ENCODE data around the gene MBOAT2. TPM values are rescaled to one million over a fixed set of nuclear protein-coding genes. Genes with fewer than 3 reads are reported as not detected.

Gene MBOAT2
- polyA plus RNA-seq, 1 donor from 2014 or later, result 205 TPM

- Histone ChIP-seq H3K4me2 (ENCODE audit: low read length) (no peak overlapping the region), H3K36me3 (ENCODE audit: insufficient read depth, low read length) (no peaks in the 10 kb centered on the region), H3K27ac (ENCODE audit: low read length) (no peak overlapping the region), H4K20me1 (ENCODE audit: insufficient read depth) (no peaks in the 10 kb centered on the region), H2AFZ (ENCODE audit: low read depth, low read length) (no peak overlapping the region), H3K9me3 (ENCODE audit: low read length) (no peaks in the 10 kb centered on the region), H3K79me2 (replicated peaks; ENCODE audit: insufficient read depth, low read length) (peaks cover 18% of the 10 kb centered on the region), H3K9me2 (ENCODE audit: insufficient read depth, low read length) (no peaks in the 10 kb centered on the region), H3K27me3 (ENCODE audit: insufficient read depth, low read depth, low read length) (no peaks in the 10 kb centered on the region), H3K9ac (ENCODE audit: low read length) (no peak overlapping the region), H3K4me3 (ENCODE audit: low read length) (no peak overlapping the region), H3F3A (ENCODE audit: insufficient read depth, low read length, poor library complexity, severe bottlenecking) (no peaks in the 10 kb centered on the region)
- TF ChIP-seq EP300 (conservative IDR thresholded peaks at IDR 0.05; ENCODE audit: poor library complexity, severe bottlenecking), result no peak
- no peak for TF ChIP-seq POLR2AphosphoS5 (IDR thresholded peaks at IDR 0.05)
- no peak for TF ChIP-seq EZH2 (IDR thresholded peaks at IDR 0.05; ENCODE audit: borderline replicate concordance, insufficient read depth, low read length, poor library complexity, severe bottlenecking)
- TF ChIP-seq TAF1 (IDR thresholded peaks at IDR 0.05; ENCODE audit: low read depth), result no peak
- TF ChIP-seq SMC3 (conservative IDR thresholded peaks at IDR 0.05; ENCODE audit: poor library complexity), result no peak
- no peak for TF ChIP-seq MXI1 (conservative IDR thresholded peaks at IDR 0.05; ENCODE audit: poor library complexity, severe bottlenecking)
- TF ChIP-seq CTCF (IDR thresholded peaks at IDR 0.05; ENCODE audit: poor library complexity, severe bottlenecking), result no peak
- no peak for TF ChIP-seq RAD21 (conservative IDR thresholded peaks at IDR 0.05)
- no peak for TF ChIP-seq REST (IDR thresholded peaks at IDR 0.05; ENCODE audit: borderline replicate concordance)
These were observed 38.1 kb downstream of the MBOAT2 start for GRCh38 chr2:8965216-8965969.

- Histone ChIP-seq H4K20me1 (ENCODE audit: insufficient read depth) (no peaks in the 10 kb centered on the region), H3K4me3 (ENCODE audit: low read length) (no peak overlapping the region), H3K36me3 (ENCODE audit: insufficient read depth, low read length) (no peaks in the 10 kb centered on the region), H3K27me3 (ENCODE audit: insufficient read depth, low read depth, low read length) (no peaks in the 10 kb centered on the region), H3K9ac (ENCODE audit: low read length) (no peak overlapping the region), H2AFZ (ENCODE audit: low read depth, low read length) (no peak overlapping the region), H3K79me2 (replicated peaks; ENCODE audit: insufficient read depth, low read length) (peaks cover 22% of the 10 kb centered on the region), H3K27ac (ENCODE audit: low read length) (no peak overlapping the region), H3K4me2 (ENCODE audit: low read length) (no peak overlapping the region), H3F3A (ENCODE audit: insufficient read depth, low read length, poor library complexity, severe bottlenecking) (no peaks in the 10 kb centered on the region), H3K9me3 (ENCODE audit: low read length) (no peaks in the 10 kb centered on the region), H3K9me2 (ENCODE audit: insufficient read depth, low read length) (no peaks in the 10 kb centered on the region)
- TF ChIP-seq CTCF (IDR thresholded peaks at IDR 0.05; ENCODE audit: poor library complexity, severe bottlenecking), result no peak
- TF ChIP-seq EZH2 (IDR thresholded peaks at IDR 0.05; ENCODE audit: borderline replicate concordance, insufficient read depth, low read length, poor library complexity, severe bottlenecking), result no peak
- TF ChIP-seq TAF1 (IDR thresholded peaks at IDR 0.05; ENCODE audit: low read depth), result no peak
- no peak for TF ChIP-seq RAD21 (conservative IDR thresholded peaks at IDR 0.05)
- TF ChIP-seq POLR2AphosphoS5 (IDR thresholded peaks at IDR 0.05), result no peak
- TF ChIP-seq REST (IDR thresholded peaks at IDR 0.05; ENCODE audit: borderline replicate concordance), result no peak
- TF ChIP-seq EP300 (conservative IDR thresholded peaks at IDR 0.05; ENCODE audit: poor library complexity, severe bottlenecking), result no peak
- TF ChIP-seq MXI1 (conservative IDR thresholded peaks at IDR 0.05; ENCODE audit: poor library complexity, severe bottlenecking), result no peak
- no peak for TF ChIP-seq SMC3 (conservative IDR thresholded peaks at IDR 0.05; ENCODE audit: poor library complexity)
These were observed 40.6 kb downstream of the MBOAT2 start for GRCh38 chr2:8962890-8963289.
